ENCODE results near the gene ITIH3. TPM values are rescaled to one million over a fixed set of nuclear protein-coding genes. Genes with fewer than 3 reads are reported as not detected.

ITIH3 gene
- total RNA-seq, 1 experiment from 2014 or later, result not detected

GRCh38 chr3:52857864-52858263 is 63.3 kb downstream of the ITIH3 start:
- H3K27me3 ChIP-seq (ENCODE audit: insufficient read depth, low read length), result no peaks in the 10 kb centered on the region
- no peak overlapping the region for H4K5ac ChIP-seq (ENCODE audit: insufficient read length, low read depth, low read length)
- Mint-ChIP-seq H3K4me3 (no peak overlapping the region), H3K27ac (no peak overlapping the region), H3K4me1 (no peaks in the 10 kb centered on the region), H3K36me3 (ENCODE audit: insufficient read depth in 1 of 3, low read depth in 3 of 3) (peaks cover 0 to 2% (median 2%) of the 10 kb centered on the region in 3 experiments; a peak in 3 of 7 replicates), H3K27me3 (ENCODE audit: low read depth) (no peaks in the 10 kb centered on the region), H3K9me3 (no peaks in the 10 kb centered on the region)
- H3K4me2 ChIP-seq (ENCODE audit: insufficient read depth, insufficient read length, low read length), result no peak overlapping the region
- no peak overlapping the region for H2BK5ac ChIP-seq (ENCODE audit: insufficient read length, low read length)
- H3K9me3 ChIP-seq (ENCODE audit: control insufficient read depth, low read depth, low read length), result no peaks in the 10 kb centered on the region
- H2BK15ac ChIP-seq (ENCODE audit: low read depth, low read length), result no peak overlapping the region
- no peaks in the 10 kb centered on the region for H4K20me1 ChIP-seq (ENCODE audit: control insufficient read depth, insufficient read depth, insufficient read length)
- no peak overlapping the region for H4K91ac ChIP-seq (ENCODE audit: insufficient read length, low read depth, low read length)
- no peak overlapping the region for H2BK120ac ChIP-seq (ENCODE audit: low read depth, low read length, poor library complexity, severe bottlenecking)
- no peaks in the 10 kb centered on the region for H3K4me1 ChIP-seq (ENCODE audit: insufficient read depth, low read length)
- no peak overlapping the region for H3T11ph ChIP-seq (ENCODE audit: low read length)
- H3K4ac ChIP-seq (ENCODE audit: low read depth, low read length), result no peak overlapping the region
- H3K79me2 ChIP-seq (ENCODE audit: insufficient read depth, low read length), result no peaks in the 10 kb centered on the region
- H2BK20ac ChIP-seq (ENCODE audit: low read depth, low read length, poor library complexity, severe bottlenecking), result no peak overlapping the region
- H4K8ac ChIP-seq (replicated peaks; ENCODE audit: insufficient read length, low read depth, low read length), result no peak overlapping the region
- TF ChIP-seq, protein P1, sequence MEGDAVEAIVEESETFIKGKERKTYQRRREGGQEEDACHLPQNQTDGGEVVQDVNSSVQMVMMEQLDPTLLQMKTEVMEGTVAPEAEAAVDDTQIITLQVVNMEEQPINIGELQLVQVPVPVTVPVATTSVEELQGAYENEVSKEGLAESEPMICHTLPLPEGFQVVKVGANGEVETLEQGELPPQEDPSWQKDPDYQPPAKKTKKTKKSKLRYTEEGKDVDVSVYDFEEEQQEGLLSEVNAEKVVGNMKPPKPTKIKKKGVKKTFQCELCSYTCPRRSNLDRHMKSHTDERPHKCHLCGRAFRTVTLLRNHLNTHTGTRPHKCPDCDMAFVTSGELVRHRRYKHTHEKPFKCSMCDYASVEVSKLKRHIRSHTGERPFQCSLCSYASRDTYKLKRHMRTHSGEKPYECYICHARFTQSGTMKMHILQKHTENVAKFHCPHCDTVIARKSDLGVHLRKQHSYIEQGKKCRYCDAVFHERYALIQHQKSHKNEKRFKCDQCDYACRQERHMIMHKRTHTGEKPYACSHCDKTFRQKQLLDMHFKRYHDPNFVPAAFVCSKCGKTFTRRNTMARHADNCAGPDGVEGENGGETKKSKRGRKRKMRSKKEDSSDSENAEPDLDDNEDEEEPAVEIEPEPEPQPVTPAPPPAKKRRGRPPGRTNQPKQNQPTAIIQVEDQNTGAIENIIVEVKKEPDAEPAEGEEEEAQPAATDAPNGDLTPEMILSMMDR (conservative IDR thresholded peaks at IDR 0.05), result no peak
- H2AK5ac ChIP-seq (ENCODE audit: insufficient read length, low read length), result no peak overlapping the region
- H3K14ac ChIP-seq (ENCODE audit: insufficient read depth, low read length), result no peak overlapping the region
- H3K27ac ChIP-seq (ENCODE audit: insufficient read length, low read depth, low read length), result no peak overlapping the region
- no peak overlapping the region for H2BK12ac ChIP-seq (ENCODE audit: insufficient read length, low read depth, low read length)
- H3K56ac ChIP-seq (ENCODE audit: insufficient read length, low read depth, low read length), result no peak overlapping the region
- no peak overlapping the region for H2AFZ ChIP-seq (ENCODE audit: low read length)
- no peak for DNase-seq
- H3K23ac ChIP-seq (ENCODE audit: insufficient read length, low read depth, low read length), result no peak overlapping the region
- H3K79me1 ChIP-seq (ENCODE audit: insufficient read depth, low read depth, low read length, poor library complexity, severe bottlenecking), result no peaks in the 10 kb centered on the region
- no peaks in the 10 kb centered on the region for H3K23me2 ChIP-seq (ENCODE audit: insufficient read length, low read depth, low read length, poor library complexity, severe bottlenecking)
- no peak overlapping the region for H3K18ac ChIP-seq (ENCODE audit: insufficient read length, low read depth, low read length)
- WGBS (ENCODE audit: extremely low coverage, insufficient read length, low lambda C conversion rate), result no CpG with 5 or more reads among the region's 5 CpGs
- no peak overlapping the region for H3K9ac ChIP-seq (ENCODE audit: extremely low read depth, insufficient read length, low read length)

Small RNA genes lying within 50 kb of the gene (microRNA-seq; reads per million reads assigned to microRNA genes)
- gene MIR8064 (ENCODE audit: borderline microRNAs expressed), result not detected

Other genes with a start within 250 kb of the ITIH3 start
- 70.0 and 74.2 TPM in 2 replicates for gene PBRM1, start 108.9 kb upstream of the ITIH3 start, total RNA-seq (2021)
- gene GNL3, start 108.8 kb upstream of the ITIH3 start, total RNA-seq (2021), result 245 and 250 TPM in 2 replicates
- 37.0 and 39.3 TPM in 2 replicates for gene GLT8D1, start 89.0 kb upstream of the ITIH3 start, total RNA-seq (2021)
- gene SPCS1, start 88.7 kb upstream of the ITIH3 start, total RNA-seq (2021), result 106 TPM in 2 replicates
- 35.2 and 36.0 TPM in 2 replicates for gene NEK4, start 23.9 kb upstream of the ITIH3 start, total RNA-seq (2021)
- not detected in 2 replicates for gene ITIH1, start 17.2 kb upstream of the ITIH3 start, total RNA-seq (2021)
- 3.0 and 3.4 TPM in 2 replicates for gene ITIH4, start 35.9 kb downstream of the ITIH3 start, total RNA-seq (2021)
- gene MUSTN1, start 40.2 kb downstream of the ITIH3 start, total RNA-seq (2021), result 0.55 and 0.72 TPM in 2 replicates
- 23.8 and 25.6 TPM in 2 replicates for gene STIMATE, start 102.8 kb downstream of the ITIH3 start, total RNA-seq (2021)

Data from H9 (cell line).